Uterus (tissue), 4 donors: ENCODE measurements around the gene OGA. TPM values are rescaled to one million over a fixed set of nuclear protein-coding genes. Genes with fewer than 3 reads are reported as not detected.
"Not testable (repeated sequence)": the region's sequence is repeated elsewhere in the genome, so short reads cannot be mapped to it uniquely, and the experiment has no call there.

Experiments
- DNase-seq, 2 donors: peaks; one replicate each; pipeline ENCODE4 v3.0.0-alpha.2; 2019 to 2020
- H3K27ac ChIP-seq, 2 donors: fragments of 200-600 bp; sonication (generic); 1 replicate in 1 of 2; 2 replicates in 1 of 2; pipeline ENCODE4 v1.5.1; 2016 to 2018
- H3K27me3 ChIP-seq, 2 donors: fragments of 200-600 bp; sonication (generic); one replicate each; pipeline ENCODE4 v1.5.1; 2018 to 2019; ENCODE audit warnings: control low read depth in 1 of 2
- H3K36me3 ChIP-seq, 2 donors: fragments of 200-600 bp; sonication (generic); one replicate each; pipeline ENCODE4 v1.5.1; 2019; ENCODE audit warnings: control low read depth in 1 of 2
- H3K4me1 ChIP-seq, 2 donors: fragments of 200-600 bp; sonication (generic); one replicate each; pipeline ENCODE4 v1.5.1; 2018 to 2019; ENCODE audit warnings: control low read depth in 1 of 2
- H3K4me3 ChIP-seq, 2 donors: fragments of 200-600 bp; sonication (generic); 1 replicate in 1 of 2; 2 replicates in 1 of 2; pipeline ENCODE4 v1.5.1; 2018 to 2019; ENCODE audit warnings: mild to moderate bottlenecking in 1 of 2
- H3K9me3 ChIP-seq, 2 donors: fragments of 200-600 bp; sonication (generic); one replicate each; pipeline ENCODE4 v1.5.1; 2019; ENCODE audit warnings: control low read depth in 1 of 2
- CTCF ChIP-seq, 4 experiments: fragments of 200-600 bp in 2 of 4; fragments of 450-650 bp in 2 of 4; sonication (generic) in 2 of 4; IDR thresholded peaks; one replicate each; pipeline ENCODE4 v1.5.1; 2016 to 2019; ENCODE audit warnings: antibody characterized with exemption in 4 of 4, mild to moderate bottlenecking in 2 of 4, moderate library complexity in 1 of 4
- POLR2A ChIP-seq, 2 donors: fragments of 450-650 bp; IDR thresholded peaks; one replicate each; pipeline ENCODE4 v1.6.1; 2016; ENCODE audit warnings: antibody characterized with exemption in 2 of 2, mild to moderate bottlenecking in 1 of 2, moderate library complexity in 1 of 2
- intact Hi-C: fragments of 100-400 bp; cut with DNase I; formaldehyde crosslinking; loops from one replicate; pipeline ENCODE4 v1.15.1; 2023; ENCODE audit warnings: low total_unique reads
- total RNA-seq, 4 donors: library from RNA; depleted of rRNA in 3 of 4; stranded (reverse); fragments of >200 nt in 3 of 4; gene quantifications; one replicate each; pipeline versions ENCODE4 v1.1.0 to v1.2.4, GENCODE V29; 2014 to 2023
- donor health status: DM: yes; HTN: yes; CAD: no.

OGA gene
- total RNA-seq, 4 donors from 2014 or later: 63.5 to 181 (median 156) TPM

DNA sequence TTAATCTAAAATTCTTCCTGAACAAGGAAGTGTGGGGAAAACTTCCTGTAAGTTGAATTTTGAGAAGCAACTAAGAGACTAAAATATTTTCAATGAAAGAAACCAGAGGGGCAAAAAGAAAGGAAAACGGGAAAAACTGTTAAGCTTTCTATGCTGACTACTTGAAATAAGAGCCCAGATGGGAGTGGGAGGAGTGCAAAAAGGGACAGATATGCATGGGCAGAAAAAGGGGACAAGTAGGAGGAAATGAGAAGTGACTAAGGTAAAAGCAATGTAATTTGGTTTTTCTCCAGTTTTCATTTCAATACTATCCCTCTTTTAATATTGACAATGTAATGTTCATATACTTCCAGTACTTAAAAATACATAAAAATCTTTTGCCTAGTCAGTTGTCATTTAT lies 11.1 kb downstream of the OGA start:
- Histone ChIP-seq H3K4me3 (no peak overlapping the region), H3K9me3 (no peaks in the 10 kb centered on the region), H3K27me3 (no peaks in the 10 kb centered on the region), H3K4me1 (no peaks in the 10 kb centered on the region), H3K27ac (no peak overlapping the region), H3K36me3 (no peaks in the 10 kb centered on the region)
- TF ChIP-seq CTCF (IDR thresholded peaks at IDR 0.05): no peak
- no peak for TF ChIP-seq POLR2A (IDR thresholded peaks at IDR 0.05)
- DNase-seq: no peak
- intact Hi-C loops: no loop called here

GRCh38 chr10:101803511-101803910 lies 14.7 kb downstream of the OGA start:
- TF ChIP-seq POLR2A (IDR thresholded peaks at IDR 0.05): no peak
- no peak for TF ChIP-seq CTCF (IDR thresholded peaks at IDR 0.05)
- no peaks in the 10 kb centered on the region for H3K4me1 ChIP-seq
- no peaks in the 10 kb centered on the region for H3K9me3 ChIP-seq
- DNase-seq: no peak
- H3K4me3 ChIP-seq: no peak overlapping the region
- intact Hi-C loops: no loop called here
- no peaks in the 10 kb centered on the region for H3K36me3 ChIP-seq
- no peaks in the 10 kb centered on the region for H3K27me3 ChIP-seq
- H3K27ac ChIP-seq: no peak overlapping the region

- intact Hi-C loops: no loop called here
- Histone ChIP-seq H3K9me3 (no peaks in the 10 kb centered on the region), H3K27ac (no peak overlapping the region), H3K4me1 (peaks cover 0 to 7% of the 10 kb centered on the region in 2 donors), H3K4me3 (no peak overlapping the region), H3K27me3 (no peaks in the 10 kb centered on the region), H3K36me3 (no peaks in the 10 kb centered on the region)
- no peak for DNase-seq
- no peak for TF ChIP-seq CTCF (IDR thresholded peaks at IDR 0.05)
- TF ChIP-seq POLR2A (IDR thresholded peaks at IDR 0.05): no peak
These were observed 20.7 kb downstream of the OGA start for GRCh38 chr10:101797403-101798059.

DNA sequence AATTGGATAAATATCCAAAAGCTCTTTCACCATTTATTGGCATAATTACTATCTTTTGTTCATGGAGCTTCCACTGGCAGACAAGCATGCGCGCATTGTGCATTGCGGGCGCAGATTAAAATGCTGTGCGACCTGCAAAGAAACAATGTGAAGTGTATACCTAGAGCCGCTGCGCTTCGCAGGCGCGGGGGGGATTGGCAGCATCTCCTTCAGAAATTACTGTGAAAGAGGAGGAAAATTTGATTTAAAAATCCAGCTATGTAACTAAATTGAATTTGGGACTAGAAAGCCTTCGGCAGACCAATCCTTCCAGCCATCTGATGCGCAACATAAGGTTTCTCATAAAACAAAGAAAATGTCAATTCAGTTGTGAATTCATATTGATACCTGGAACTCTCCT lies 24.7 kb downstream of the OGA start:
- Histone ChIP-seq H3K36me3 (no peaks in the 10 kb centered on the region), H3K27me3 (no peaks in the 10 kb centered on the region), H3K27ac (no peak overlapping the region), H3K4me1 (peaks cover 0 to 7% of the 10 kb centered on the region in 2 donors), H3K4me3 (no peak overlapping the region), H3K9me3 (no peaks in the 10 kb centered on the region)
- DNase-seq: no peak
- TF ChIP-seq POLR2A (IDR thresholded peaks at IDR 0.05): no peak
- no peak for TF ChIP-seq CTCF (IDR thresholded peaks at IDR 0.05)
- intact Hi-C loops: no loop called here

DNA sequence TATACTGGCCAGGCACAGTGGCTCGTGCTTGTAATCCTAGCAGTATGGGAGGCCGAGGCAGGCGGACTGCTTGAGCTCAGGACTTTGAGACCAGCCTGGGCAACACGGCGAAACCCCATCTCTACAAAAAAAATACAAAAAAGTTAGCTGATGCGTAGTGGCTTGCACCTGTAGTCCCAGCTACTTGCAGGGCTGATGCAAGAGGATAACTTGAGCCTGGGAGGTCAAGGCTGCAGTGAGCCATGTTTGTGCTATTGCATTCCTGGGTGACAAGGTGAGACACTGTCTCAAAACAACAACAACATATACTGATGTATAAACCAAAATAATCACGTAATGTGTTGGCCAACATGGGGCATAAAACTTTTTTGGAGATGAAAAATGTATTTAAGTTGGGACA lies 28.6 kb downstream of the OGA start:
- no peak overlapping the region for H3K4me3 ChIP-seq
- H3K4me1 ChIP-seq: no peaks in the 10 kb centered on the region
- intact Hi-C loops: no loop called here
- no peaks in the 10 kb centered on the region for H3K36me3 ChIP-seq
- no peaks in the 10 kb centered on the region for H3K27me3 ChIP-seq
- no peak overlapping the region for H3K27ac ChIP-seq
- no peak for DNase-seq
- no peaks in the 10 kb centered on the region for H3K9me3 ChIP-seq
- TF ChIP-seq CTCF (IDR thresholded peaks at IDR 0.05) (no peak), POLR2A (IDR thresholded peaks at IDR 0.05) (no peak)

DNA sequence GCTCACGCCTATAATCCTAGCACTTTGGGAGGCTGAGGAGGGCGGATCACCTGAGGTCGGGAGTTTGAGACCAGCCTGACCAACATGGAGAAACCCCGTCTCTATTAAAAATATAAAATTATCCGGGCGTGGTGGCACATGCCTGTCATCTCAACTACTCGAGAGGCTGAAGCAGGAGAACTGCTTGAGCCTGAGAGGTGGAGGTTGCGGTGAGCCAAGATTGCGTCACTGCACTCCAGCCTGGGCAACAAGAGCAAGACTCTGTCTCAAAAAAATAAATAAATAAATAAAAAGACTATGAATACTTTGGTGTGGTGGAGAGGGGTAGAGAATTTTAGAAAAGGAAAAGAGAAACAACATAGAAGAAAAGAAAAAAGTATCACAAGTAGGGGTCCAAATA lies 29.0 kb downstream of the OGA start:
- intact Hi-C loops: not testable (repeated sequence)

More for the DNA sequence above, 29.0 kb downstream of the OGA start:
- H3K36me3 ChIP-seq, H3K4me1 ChIP-seq, DNase-seq, H3K27me3 ChIP-seq, H3K27ac ChIP-seq, H3K4me3 ChIP-seq, H3K9me3 ChIP-seq: not testable (repeated sequence)
